GM12865 (cell line): ENCODE measurements around the gene FAM83F.

Experiments
- DNase-seq: peaks from one replicate; pipeline ENCODE4 v3.0.0; 2010; ENCODE audit warnings: low read depth
- H3K4me3 ChIP-seq: 2 replicates; pipeline ENCODE4 v1.5.1; 2011; ENCODE audit warnings: mild to moderate bottlenecking, low read depth, low read length, control low read depth
- TF ChIP-seq, protein P1 (sequence below): IDR thresholded peaks from 2 replicates; pipeline ENCODE4 v1.5.1; 2011; ENCODE audit warnings: low read length, control low read depth, low read depth, inconsistent platforms; ENCODE audit not compliant: insufficient read depth; ENCODE audit errors: missing control alignments

Gene FAM83F

GRCh38 chr22:40008726-40009291, 14.1 kb downstream of the FAM83F start:
- TF ChIP-seq, protein P1, sequence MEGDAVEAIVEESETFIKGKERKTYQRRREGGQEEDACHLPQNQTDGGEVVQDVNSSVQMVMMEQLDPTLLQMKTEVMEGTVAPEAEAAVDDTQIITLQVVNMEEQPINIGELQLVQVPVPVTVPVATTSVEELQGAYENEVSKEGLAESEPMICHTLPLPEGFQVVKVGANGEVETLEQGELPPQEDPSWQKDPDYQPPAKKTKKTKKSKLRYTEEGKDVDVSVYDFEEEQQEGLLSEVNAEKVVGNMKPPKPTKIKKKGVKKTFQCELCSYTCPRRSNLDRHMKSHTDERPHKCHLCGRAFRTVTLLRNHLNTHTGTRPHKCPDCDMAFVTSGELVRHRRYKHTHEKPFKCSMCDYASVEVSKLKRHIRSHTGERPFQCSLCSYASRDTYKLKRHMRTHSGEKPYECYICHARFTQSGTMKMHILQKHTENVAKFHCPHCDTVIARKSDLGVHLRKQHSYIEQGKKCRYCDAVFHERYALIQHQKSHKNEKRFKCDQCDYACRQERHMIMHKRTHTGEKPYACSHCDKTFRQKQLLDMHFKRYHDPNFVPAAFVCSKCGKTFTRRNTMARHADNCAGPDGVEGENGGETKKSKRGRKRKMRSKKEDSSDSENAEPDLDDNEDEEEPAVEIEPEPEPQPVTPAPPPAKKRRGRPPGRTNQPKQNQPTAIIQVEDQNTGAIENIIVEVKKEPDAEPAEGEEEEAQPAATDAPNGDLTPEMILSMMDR: no peak
- no peak overlapping the region for H3K4me3 ChIP-seq
- no peak for DNase-seq

DNA sequence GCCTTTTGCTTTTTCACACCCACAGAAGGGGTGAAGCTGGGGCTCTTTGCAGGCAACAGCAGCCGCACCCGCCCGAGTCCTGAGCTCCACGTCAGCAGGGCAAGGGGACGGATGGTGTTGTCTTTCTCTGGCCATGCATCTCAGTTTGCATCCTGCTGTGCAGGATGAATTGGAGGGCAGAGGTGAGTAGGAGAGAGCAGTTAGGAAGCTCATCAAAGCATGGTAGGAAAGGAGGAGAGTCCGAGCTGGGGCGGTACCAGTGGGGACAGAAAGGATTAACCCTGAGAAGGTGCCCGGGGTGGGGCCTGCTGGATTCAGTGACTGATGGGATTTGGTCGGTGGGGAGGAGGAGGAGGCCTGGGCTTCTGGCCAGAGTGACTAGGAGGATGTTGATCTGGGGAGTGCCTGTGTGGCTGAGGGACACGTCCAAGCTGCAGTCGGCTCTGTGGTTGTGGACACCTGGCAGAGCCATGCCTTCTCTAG, 14.6 kb downstream of the FAM83F start:
- no peak overlapping the region for H3K4me3 ChIP-seq
- DNase-seq: no peak
- TF ChIP-seq, protein P1: no peak

DNA sequence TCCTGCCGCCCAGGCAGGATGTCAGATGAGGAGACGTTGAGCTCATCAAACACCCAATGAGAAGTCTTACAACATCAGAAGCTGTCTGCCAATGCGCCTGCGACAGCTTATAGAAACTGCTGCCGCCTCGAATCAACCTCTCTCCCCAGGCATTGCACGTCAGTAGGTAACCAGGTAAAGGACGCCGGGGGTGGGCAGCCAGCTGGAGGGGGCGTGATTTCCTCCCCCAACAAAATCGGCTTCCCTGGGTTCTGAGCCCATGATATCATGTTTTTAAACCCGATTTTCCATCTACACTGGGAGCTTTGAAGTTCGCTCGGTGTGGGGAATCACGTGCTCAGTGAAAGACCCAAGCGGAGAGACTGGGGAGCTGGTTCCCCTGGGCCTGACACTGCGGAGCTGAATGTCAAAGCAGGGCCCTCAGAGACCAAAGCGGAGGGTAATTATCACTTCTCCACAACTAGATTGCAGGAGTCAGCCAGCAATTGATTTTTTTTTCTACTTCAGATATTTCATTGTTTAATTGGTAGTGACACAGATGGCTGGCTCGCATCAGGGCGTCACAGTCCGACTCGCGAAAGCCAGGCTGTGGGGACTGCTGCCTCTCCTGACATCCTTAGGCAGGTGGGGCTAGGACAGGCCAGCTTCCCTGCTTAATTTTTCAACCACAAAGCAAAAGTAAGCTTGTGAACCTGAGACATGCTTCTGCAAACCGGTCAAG, 15.4 kb downstream of the FAM83F start:
- no peak overlapping the region for H3K4me3 ChIP-seq
- DNase-seq: no peak

DNA sequence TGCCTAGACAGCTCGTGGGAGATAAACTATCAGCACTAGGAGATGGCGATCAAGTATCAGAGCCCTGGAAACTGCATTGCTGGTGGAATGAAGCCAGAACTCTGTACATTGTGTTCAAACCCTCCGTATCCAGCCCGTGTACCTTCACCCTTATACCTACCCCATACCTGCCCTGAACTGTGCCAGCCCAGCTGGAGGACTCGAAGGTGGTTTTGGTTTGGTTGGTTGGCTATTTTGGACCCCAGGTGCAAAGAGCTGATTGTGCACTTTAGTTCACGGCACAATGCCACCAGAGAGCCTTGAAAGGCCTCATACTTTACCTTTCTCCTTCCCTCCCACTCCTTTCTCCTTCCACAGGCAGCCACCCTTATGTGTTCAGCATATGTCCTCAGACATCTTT, 16.0 kb downstream of the FAM83F start:
- DNase-seq: no peak
- TF ChIP-seq, protein P1: no peak
- H3K4me3 ChIP-seq: no peak overlapping the region

More for the DNA sequence above, 15.4 kb downstream of the FAM83F start:
- TF ChIP-seq, protein P1: no peak

DNA sequence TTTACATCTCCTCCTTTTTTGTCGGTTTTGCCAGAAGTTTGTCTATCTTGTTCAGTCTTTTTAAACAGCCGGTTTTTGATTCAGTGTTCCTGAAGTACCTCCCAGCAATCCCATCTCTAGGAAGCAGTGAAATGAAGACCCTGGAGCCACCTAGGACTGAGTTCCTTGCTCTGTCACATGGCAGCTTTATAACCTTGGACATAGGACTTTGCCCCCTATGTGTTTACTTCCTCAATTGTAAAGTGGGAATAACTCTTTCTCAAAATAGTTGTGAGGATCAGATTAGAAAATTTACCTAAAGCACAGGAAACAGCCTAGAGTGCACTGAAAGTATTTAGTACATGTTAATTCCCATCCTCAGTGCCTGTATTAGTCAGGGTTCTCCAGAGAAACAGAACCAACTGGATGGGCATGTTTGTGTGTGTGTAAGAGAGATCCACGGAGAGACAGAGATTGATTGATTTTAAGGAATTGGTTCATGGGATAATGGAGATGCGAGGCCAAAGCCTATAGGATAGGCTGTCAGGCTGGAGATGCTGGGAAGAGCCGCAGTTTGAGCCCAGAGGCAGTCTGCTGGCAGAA, 20.0 kb downstream of the FAM83F start:
- no peak overlapping the region for H3K4me3 ChIP-seq
- no peak for DNase-seq
- TF ChIP-seq, protein P1: no peak

DNA sequence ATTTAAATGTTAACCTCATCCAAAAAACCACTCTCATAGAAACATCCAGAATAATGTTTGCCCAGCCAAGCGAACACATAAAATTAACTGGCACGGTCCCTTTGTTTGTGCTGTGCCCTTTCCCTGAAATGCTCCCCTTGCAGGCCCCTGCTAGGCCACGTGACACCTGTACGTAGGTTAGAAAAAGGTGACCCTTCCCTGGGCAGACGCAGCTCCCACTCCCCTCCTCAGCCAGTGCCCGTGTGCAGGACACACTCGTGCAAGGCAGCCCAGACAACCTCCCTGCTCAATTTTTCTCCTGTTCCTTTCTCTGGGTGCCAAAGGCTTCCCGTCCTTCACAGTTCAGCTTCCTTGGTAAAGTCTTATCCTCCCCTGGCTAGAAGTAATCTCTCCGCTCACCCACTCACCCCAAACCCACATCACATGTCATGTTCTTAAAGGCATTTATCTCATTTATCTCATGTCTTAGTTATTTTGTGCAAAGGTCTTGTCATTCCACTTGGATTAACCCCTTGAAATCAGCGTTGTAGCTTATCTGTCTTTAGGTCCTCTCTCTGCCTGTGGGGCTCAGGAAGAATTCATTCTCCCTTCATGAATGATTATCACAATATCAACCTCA, 20.7 kb downstream of the FAM83F start:
- TF ChIP-seq, protein P1: no peak
- no peak overlapping the region for H3K4me3 ChIP-seq
- no peak for DNase-seq
